Left hindlimb (tissue), 1 donor: ENCODE data around the gene TEX2.
"Not testable (repeated sequence)": the region's sequence is repeated elsewhere in the genome, so short reads cannot be mapped to it uniquely, and the experiment has no call there.

Source experiments
- DNase-seq: peaks from one replicate; pipeline ENCODE4 v3.0.0-alpha.2; 2018

Gene TEX2

DNA sequence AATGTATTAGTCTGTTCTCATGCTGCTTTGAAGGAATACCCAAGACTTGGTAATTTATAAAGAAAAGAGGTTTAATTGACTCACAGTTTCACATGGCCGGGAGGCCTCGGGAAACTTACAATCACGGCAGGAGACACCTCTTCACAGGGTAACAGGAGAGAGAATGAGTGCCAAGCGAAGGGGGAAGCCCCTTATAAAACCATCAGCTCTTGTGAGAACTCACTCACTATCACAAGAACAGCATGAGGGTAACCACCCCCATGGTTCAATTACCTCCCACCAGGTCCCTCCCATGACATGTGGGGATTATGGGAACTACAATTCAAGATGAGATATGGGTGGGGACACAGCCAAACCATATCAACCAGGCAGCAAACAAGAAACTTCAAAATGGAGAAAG lies 24.6 kb downstream of the TEX2 start:
- not testable (repeated sequence) for DNase-seq

DNA sequence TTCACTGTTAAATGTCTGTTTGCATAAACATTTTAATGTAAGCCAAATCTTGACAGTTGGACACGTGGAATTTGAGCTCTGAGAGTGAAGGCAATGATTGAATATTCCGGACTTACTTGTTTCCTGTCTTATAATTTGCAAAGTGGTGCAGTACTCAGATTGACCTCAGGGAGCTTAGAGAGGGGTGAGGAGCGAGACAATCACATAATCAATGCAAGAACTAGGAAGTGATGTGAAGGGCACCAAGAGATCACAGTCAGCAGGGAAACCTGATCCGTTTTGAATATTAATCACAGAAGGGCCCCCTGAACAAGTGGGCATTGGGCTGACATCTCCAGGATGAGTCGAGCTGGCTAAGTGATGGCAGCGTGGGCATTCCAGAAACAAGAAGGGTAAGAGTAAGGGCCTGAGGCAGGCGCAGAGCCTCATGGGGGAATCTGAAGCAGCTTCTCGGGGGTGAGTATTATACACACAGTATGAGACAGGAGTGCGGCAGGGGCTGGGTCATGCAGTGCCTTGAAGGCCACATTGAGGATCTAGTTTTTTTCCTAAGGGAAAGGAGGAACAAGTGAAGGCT lies 26.1 kb downstream of the TEX2 start:
- no peak for DNase-seq

DNA sequence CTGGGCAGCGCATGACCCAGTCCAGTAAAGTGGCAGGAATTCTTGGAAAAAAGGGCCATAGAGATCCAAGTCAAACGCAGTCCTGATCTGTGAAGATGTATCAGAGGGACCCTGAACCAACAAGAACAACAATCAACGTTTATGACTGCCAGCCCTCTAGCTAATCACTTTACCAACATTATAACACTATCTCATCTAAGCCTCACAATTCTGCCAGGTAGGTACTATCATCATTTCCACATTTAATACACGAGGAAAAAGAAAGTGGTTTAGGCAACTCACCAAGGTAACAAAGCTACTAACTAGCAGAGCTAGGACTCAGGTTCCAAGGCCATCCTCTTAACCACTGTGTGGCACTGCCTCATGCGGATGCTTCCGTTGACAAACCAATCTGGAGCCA lies 28.1 kb downstream of the TEX2 start:
- no peak for DNase-seq

DNA sequence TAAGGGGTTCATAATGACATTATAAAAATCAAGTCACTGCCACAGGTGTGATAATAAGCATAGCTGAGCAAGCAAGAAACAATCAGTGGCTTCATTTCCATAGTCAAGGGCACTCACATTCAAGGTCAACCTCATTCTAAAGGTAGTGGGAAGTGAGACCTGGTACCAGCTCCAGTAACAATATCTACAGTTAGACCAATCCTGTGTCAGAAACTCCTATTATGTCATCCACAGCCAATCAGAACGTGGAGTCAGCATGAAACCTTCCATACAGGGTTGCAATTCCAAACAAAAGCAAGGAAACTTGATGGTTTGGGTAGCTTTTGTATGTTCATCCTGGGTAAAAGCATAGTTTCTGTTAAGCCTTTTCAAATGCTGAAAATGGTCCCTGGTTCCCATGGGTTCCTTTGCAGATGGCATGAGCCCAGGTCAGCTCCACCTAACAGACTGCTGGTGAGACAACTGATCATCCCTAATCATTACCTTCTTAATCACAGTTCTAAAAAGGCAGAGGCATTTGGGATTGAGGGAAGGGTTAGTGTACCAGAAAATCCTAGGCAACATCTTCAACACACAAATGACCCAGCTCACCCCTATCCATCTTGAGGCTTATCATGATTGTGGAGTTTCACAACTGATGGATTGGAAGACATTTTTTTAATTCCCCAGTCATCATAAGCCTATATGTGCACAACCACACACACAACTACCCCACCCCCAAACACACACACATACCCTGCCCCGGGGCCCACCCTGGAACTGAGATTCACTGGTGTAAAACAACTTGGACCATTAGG lies 30.4 kb downstream of the TEX2 start:
- no peak for DNase-seq

DNA sequence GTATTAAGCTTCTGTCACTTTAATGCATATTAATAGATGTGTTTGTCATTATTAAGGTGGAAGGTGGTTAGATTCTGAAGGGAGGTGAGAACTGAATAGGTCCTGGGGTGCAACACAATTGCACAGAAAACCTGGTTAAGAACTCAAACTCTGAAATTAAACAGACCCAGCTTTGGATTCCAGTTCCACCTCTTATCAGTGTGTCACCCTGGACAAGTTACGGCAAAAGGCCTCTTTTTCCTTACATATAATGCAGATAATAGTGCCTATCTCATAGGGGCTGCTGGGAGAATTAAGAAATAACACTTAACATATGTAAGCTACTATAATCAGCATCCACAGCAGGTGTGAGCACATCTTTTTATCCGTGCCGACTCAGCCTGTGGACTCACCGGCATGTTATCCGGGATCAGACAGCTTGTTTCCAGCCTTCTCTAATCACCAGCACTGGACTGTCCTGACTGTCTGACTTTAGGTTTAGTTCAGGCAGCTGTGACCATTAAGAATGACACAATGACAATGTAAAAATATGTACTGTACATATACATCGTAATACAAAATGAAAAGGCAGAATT lies 31.4 kb downstream of the TEX2 start:
- DNase-seq = no peak

DNA sequence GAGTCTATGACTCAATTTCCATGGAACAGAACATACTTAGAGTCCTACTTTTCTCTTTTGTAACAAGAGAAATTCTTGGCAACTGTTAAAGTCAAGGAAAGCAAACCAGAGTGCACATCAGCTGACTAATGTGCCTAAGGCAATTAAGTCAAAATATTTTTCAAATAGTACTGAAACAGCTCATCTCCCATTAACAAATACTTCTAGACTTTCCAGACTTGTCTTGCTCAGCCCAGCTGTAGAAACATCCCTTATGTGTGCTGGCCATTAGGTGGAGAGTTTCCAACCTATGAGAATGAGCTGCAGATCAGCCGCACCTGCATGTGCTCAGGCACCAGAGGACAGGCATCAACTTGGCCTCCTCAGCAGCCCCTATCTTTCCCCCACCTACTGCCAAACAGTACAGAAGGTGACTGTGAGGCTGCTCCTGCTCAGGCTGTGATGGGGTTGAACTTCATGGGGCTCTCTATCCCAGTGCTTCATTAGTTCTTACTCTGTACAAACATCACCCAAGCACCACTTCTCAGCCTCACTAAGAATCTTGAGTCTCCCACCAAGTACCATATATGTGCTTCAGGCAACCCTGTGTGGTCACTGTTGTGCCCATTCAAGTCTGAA lies 32.2 kb downstream of the TEX2 start:
- no peak for DNase-seq

DNA sequence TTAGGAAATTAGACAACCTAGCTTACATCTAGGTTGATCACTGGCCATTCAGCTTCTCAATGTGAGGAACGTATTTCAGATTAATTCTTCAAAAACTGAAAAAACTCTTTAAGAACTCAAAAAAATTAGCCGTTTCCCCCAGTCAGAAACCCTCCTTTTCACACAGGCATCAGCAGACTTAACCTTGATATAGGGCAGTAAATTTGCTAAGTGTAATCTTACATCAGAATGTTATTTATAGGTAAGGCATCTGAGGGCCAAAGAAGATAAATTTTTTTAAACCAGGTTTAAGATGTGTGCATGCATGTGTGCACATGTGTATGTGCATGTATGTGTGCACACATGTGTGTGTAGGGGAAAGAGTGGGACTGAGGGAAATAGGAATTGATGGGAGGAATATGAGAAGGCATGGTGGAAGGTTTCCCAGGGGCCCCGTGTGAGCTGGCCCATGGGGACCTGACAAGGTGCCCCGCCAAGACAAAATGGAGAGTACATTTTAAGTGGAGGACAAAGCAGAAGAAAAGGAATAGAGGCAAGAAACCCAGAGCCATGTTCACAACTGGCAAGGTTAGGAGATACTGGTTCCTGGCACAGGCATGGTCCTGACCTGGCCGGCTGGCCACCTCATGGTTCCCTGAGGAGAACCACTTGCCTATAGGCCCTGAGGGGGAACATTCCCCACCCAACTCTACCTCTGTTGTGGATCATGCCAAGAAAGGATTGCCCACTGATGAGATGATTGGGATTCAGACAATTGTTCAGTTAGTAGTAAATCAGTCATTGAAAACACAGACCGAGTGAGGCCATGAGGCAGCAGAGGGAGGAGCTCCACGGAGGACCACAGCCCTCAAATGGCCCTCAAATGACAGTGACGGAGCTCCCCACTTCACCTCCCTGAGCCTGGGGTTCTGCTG lies 33.0 kb downstream of the TEX2 start:
- DNase-seq = no peak

DNA sequence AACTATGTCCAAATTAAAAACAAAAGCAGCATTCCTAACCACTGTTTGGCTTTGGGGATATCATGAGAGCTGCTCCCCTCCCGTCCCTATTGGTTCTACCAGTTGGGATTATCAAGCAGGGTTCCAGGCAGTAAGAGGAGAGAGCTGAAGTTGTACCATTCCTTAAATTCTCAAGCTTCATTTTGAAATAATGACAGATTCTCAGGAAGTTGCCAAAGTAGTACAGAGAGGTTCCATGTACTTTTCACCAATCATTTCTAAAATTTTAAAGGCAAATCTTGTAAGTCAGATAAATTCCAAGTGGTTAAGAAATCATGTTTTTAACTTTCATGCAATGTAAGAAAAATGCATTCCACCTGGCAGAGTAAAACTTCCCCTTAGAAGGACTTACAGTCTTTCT lies 36.9 kb downstream of the TEX2 start:
- no peak for DNase-seq

DNA sequence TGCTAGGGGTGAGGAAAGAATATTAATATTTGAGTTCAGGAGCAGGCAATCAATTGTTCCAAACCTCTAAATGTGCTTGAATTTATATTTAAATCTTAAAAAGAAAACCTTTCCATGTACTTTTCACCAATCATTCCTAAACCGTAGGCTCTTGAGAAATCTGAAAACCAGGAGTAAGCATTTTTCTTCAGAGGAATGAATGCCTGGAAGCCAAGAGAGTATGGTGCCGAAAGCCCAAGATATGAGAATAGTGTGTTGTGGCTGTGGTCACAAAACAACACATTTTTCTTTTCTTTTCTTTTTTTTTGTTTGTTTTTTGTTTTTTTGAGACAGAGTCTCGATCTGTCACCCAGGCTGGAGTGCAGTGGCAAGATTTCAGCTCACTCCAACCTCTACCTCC lies 37.6 kb downstream of the TEX2 start:
- no peak for DNase-seq

DNA sequence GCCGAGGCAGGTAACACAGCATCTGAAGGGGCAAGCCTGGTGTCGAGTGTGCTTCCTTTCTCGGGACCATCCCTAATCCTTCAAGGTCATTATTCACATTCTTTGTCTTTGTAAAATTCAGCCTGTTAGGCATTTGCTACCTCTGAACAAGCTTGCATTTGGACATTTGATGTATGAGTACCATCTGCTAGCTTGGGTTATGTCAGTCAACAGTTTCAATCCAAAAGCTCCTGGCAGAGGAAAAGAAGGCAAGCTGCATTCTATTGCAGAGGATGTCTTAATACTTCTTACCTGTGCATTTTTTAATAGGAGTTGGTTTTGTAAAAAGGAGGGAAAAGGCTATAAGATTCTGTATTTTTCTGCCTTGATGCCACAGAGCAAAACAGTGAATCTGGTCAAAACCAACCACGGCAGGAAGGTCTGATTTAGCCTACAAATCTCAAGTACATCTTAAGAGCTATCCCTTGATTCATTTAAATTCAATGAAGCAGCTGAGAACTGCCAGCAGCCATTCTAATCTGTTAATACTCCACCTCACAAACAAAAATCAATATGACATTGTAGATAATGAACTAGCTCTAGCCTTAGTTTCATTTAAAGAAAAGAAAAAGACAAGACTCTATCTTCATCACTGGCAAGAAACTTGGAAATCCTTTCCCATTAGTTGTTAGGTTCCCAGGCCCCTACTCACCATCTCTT lies 39.0 kb downstream of the TEX2 start:
- no peak for DNase-seq

DNA sequence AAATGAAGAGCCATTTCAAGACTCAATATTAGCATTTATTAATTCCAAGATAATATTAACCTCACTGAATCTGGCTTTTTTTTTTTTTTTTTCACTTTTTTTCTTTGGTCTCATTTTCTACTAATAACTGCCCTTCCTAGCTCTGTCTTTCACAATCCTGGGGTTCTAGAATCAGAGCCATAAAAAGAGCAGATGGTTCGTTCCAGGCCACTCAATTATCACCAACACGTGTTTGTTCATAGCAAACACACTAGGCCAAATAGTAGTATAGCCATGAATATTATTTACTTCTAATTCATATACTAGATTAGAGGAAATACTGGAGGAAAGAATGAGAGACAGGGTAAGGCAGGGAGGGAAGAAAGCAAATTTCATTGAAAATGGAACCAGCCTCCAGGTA lies 39.8 kb downstream of the TEX2 start:
- no peak for DNase-seq

DNA sequence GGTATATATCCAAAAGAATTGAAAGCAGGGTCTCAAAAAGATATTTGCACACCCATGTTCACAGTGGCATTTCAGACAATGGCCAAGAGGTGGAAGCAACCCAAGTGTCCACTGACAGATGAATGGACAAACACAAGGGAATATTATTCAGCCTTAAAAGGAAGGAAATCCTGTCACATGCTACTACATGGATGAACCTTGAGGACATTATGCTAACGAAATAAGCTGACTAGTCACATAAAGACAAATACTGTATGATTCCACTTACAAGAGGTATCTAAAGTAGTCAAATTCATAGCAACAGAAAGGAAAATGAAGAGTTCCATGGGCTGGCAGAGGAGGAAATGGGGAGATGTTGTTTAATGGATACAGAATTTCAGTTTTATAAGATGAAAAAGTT lies 41.4 kb downstream of the TEX2 start:
- DNase-seq = no peak

DNA sequence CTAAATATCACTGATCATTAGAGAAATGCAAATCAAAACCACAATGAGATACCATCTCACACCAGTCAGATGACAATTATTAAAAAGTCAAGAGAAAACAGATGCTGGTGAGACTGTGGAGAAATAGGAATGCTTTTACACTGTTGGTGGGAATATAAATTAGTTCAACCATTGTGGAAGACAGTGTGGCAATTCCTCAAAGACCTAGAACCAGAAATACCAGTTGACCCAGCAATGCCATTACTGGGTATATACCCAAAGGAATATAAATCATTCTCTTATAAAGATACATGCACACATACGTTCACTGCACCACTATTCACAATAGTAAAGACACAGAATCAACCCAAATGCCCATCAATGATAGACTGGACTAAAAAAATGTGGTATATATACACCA lies 42.5 kb downstream of the TEX2 start:
- DNase-seq = not testable (repeated sequence)

DNA sequence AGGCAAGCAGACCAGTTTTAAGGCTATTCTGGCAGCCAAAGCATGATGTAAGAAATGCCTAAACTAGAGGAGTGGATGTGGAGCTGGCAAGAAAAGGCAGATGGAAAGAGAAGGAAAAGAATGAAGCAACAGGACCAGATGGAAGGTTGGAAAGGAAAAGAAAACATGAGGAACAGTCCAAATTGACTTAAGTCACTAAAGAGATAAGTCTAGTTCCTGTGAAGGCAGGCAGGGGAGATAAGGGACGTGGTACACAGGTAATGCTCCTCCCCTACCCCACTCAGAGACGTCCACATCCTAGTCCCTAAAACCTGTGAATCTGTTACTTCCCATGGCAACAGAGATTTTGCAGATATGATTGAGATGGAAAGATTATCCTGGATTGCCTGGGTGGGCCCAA lies 43.5 kb downstream of the TEX2 start:
- no peak for DNase-seq

DNA sequence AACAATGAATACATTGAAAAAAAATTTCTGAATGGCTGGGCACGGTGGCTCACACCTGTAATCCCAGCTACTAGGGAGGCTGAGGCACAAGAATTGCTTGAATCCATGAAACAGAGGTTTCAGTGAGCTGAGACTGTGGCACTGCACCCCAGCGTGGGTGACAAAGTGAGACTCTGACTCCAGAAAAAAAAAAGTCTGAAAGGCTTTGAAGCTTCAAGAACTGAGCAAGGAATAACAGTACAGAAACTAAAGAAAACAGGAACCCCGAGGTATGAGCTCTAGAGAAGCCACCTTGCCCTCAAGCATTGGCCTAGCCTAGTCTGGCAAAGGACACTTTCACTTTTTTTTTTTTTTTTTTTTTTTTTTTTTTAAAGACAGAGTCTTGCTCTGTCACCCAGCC lies 45.0 kb downstream of the TEX2 start:
- no peak for DNase-seq

DNA sequence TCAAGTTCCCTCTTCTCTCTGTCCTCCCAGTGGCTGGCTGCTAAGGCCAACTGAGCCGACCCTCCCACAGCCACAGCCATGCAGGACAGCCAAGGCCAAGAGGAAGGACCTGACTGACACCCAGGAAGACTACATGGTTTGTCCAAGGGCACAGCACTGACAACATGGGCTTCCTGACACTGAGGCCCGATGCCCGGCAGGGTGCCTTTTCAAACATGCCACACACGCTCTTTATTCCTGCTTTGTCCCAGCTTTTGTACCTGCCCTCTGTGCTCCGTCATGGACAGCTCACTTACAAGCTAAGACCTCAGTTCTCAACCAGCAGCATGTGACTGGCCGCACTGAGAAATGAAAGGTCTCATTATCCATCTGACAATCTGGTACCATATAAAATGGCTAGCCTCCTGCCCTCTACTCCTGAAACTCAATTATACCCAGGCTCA lies 45.8 kb downstream of the TEX2 start:
- no peak for DNase-seq

DNA sequence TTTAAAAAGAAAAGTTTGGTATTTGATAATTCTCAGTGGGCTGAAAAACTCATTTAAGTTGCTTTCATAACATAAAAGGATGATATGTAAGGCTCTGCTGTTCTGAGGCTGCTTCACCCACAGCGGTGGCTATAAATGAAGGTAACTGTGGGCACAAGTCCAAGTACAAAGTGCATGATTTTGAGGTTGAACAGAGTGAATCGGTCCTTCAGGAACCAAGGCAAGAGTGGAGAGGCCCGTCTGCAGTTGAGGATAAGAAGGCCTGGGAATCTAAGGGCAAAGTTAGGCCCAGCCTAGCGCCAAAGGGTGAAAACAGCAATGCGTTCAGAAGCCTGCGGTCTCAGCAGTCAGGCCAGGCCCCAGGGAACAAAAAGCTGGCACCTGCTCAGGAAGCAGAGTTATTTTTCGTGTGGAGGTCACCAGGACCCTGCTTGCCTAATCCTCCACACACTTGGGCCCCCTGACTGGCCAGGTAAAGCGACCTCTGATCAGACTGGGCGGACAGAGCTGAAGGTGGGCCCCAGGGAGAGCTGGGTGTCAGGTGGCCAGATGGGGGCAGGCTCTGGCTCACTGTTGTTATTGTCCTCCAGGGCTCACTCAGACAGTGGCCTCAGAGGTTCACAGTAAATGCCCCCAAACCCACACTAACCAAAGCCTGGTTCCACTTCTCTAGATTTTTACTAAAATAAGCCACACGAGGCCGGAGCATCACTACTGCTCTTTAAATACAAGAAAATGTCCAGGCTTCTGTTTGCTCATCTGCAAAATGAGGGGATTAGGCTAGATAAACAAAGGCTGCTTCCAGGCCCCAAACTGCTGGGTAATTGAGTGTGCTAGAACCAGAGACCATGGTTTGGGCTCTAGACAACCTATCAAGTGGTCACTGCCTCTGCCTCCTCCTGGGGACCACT lies 46.5 kb downstream of the TEX2 start:
- no peak for DNase-seq

DNA sequence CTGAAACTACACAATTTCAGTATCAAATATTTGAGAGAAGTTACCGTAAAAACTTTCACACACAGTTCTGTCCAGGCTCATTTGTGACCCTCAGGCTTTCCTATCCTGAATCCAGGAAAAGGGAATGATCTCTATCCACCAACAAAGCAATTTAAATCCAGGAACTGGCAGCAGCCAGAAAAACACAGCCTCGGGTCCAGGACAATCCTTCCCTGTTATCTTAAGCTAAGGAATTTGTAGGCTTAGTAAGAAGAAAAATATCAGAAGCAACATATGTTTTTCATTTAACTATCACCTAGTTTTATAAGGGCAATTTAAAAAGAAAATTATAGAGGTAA lies 47.1 kb downstream of the TEX2 start:
- no peak for DNase-seq

DNA sequence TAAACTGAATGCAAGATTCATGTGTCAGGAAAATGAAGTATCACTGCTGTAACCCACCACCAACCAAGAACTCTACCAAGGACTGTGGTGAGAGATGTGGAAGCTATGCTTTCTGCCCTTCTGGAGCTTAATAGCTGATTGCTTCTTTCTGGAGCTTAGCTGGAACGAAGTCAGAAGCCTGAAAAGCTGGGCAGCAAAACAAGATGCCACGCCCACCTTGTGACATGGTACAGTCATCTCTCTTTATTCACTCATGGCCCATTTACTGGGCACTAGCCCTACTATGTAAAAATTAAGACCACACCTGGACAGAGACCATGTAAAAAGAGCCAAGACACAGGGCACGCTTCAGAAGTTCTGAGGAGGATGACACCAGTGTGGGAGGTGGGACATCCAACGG lies 48.1 kb downstream of the TEX2 start:
- no peak for DNase-seq

DNA sequence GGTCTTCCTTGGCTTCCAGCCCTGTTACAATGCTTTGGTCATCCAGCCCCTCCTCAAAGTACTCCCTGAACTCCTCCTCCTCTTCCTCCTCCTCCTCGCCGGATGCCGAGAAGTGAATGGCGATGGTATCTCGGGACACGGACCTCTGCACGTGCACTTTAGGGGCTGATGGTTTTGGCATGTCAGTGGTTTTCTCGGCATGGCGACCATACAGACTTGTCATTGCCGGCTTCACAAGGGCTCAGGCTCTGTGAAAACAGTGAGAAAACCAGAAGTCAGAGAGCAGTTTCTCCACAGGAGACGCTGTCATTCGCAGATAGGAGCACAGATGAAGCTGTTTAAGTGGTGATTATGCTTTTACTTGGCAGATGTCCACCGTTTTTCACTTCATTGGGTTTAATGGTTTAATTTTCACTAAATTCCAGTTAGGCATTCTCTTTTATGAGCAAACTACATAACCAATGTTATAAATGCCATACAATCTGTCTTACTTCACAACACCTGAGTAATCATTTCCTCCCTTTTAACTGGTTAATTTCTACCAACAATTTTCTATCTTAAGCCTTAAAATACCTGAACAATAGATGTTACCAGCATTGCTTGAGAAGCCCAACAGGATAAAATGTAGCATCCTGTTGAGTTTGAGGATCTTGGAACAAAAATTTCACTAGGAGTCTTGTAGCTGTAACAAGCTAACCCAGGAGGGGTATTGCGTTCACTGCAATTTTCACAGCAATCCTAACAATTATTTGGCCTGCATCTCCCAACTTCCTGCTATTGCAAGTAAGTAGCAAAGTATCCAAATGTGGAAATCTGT lies 48.9 kb downstream of the TEX2 start:
- DNase-seq = no peak
